Aorta (tissue), 5 donors: ENCODE data around the gene THBD. TPM values are rescaled to one million over a fixed set of nuclear protein-coding genes. Genes with fewer than 3 reads are reported as not detected.

Source experiments
- ATAC-seq: fragments of 200-7000 bp; cut with Tn5 transposase; one replicate; pipeline ENCODE4 v1.9.1; 2022; ENCODE audit warnings: moderate library complexity; ENCODE audit not compliant: low FRiP score
- DNase-seq, 2 donors: peaks; one replicate each; pipeline ENCODE4 v3.0.0-alpha.2; 2020
- H3K27ac ChIP-seq, 2 donors: one replicate each; pipeline ENCODE4 v1.5.1; 2013; ENCODE audit warnings: low read length in 2 of 2, mild to moderate bottlenecking in 2 of 2, moderate library complexity in 2 of 2, control low read depth in 1 of 2, inconsistent platforms in 1 of 2, low read depth in 1 of 2
- H3K27me3 ChIP-seq, 2 donors: one replicate each; pipeline ENCODE4 v1.6.1; 2013; ENCODE audit warnings: control low read depth in 1 of 2, low read length in 1 of 2, mild to moderate bottlenecking in 1 of 2, moderate library complexity in 1 of 2; ENCODE audit not compliant: insufficient read depth in 2 of 2, control insufficient read depth in 1 of 2
- H3K36me3 ChIP-seq, 2 donors: one replicate each; pipeline ENCODE4 v1.6.1; 2013; ENCODE audit warnings: control low read depth in 1 of 2, low read length in 1 of 2, mild to moderate bottlenecking in 1 of 2; ENCODE audit not compliant: insufficient read depth in 2 of 2, control insufficient read depth in 1 of 2
- H3K4me1 ChIP-seq, 2 donors: one replicate each; pipeline ENCODE4 v1.6.1; 2013; ENCODE audit warnings: low read length in 2 of 2, control low read depth in 1 of 2, mild to moderate bottlenecking in 1 of 2, moderate library complexity in 1 of 2; ENCODE audit not compliant: insufficient read depth in 2 of 2, control insufficient read depth in 1 of 2
- H3K4me3 ChIP-seq, 2 donors: one replicate each; pipeline ENCODE4 v1.5.1; 2013; ENCODE audit warnings: low read length in 2 of 2, control low read depth in 1 of 2, mild to moderate bottlenecking in 1 of 2
- H3K9me3 ChIP-seq: one replicate; pipeline ENCODE4 v1.6.1; 2013; ENCODE audit warnings: mild to moderate bottlenecking, low read length; ENCODE audit not compliant: control insufficient read depth
- WGBS, 2 donors: extraction: QIAGEN DNeasy Blood & Tissue Kit; methylation state at CpG; one replicate each; pipeline ENCODE4 v1.1.7; 2013; 5-methylcytosine and 5-hydroxymethylcytosine counted together
- intact Hi-C, 2 donors: fragments of 100-400 bp; cut with DNase I; formaldehyde crosslinking; loops; one replicate each; pipeline versions ENCODE4 v1.14.2 to v1.15.0; 2022
- polyA plus RNA-seq, 2 donors: library from polyadenylated mRNA; stranded (reverse); fragments of 200-250 nt; gene quantifications; one replicate each; pipeline ENCODE4 v1.2.3, GENCODE V29; 2013
- total RNA-seq, 2 donors: library from RNA; stranded (reverse); fragmentation: NEBNext Ultra II Directional; extraction: Animal tissue kit (Norgen Biotek cat#: 25700); gene quantifications; one replicate each; pipeline ENCODE4 v1.2.1, GENCODE V29; 2021
- donor health status: healthy with polysubstance abuse.
- donor health status: Bipolar disorder and iron deficiency.
- donor health status: DM: no; HTN: no; CAD: no.
- donor health status: DM: no; HTN: no; CAD: no.
- donor health status: DM: yes; HTN: yes; CAD: no.

THBD gene
- total and polyA plus RNA-seq, 4 donors = 8.5 to 79.8 (median 53.7) TPM

- H3K27me3 ChIP-seq = no peaks in the 10 kb centered on the region
- H3K36me3 ChIP-seq = no peaks in the 10 kb centered on the region
- no peak overlapping the region for H3K27ac ChIP-seq
- DNase-seq (peak; percentile 65 to 81), ATAC-seq (no peak)
- no peaks in the 10 kb centered on the region for H3K4me1 ChIP-seq
- intact Hi-C loops = loop anchor here in 1 of 2 donors (5.0 to 10.0 kb wide), 3 partner anchors 295 to 713 kb away; no protein-coding TSS in a partner anchor
- H3K4me3 ChIP-seq = peak overlapping the region in 1 of 2 donors; percentile 41
- 24 to 28% methylated on average over 47 of the region's 47 CpGs for WGBS, 2 donors
- H3K9me3 ChIP-seq = no peaks in the 10 kb centered on the region
Measured at GRCh38 chr20:23047738-23048214, 1.7 kb downstream of the THBD start.

GRCh38 chr20:23047001-23047737 is 2.3 kb downstream of the THBD start:
- Histone ChIP-seq H3K36me3 (no peaks in the 10 kb centered on the region), H3K4me1 (no peaks in the 10 kb centered on the region), H3K27me3 (no peaks in the 10 kb centered on the region), H3K4me3 (peak overlapping the region in 1 of 2 donors; percentile 41), H3K27ac (no peak overlapping the region), H3K9me3 (no peaks in the 10 kb centered on the region)
- WGBS, 2 donors = 78 to 79% methylated on average over 13 of the region's 13 CpGs
- DNase-seq = no peak
- no peak for ATAC-seq
- intact Hi-C loops = loop anchor here in 1 of 2 donors (5.0 to 10.0 kb wide), 3 partner anchors 295 to 712 kb away; no protein-coding TSS in a partner anchor

- Histone ChIP-seq H3K9me3 (no peaks in the 10 kb centered on the region), H3K36me3 (no peaks in the 10 kb centered on the region), H3K4me3 (no peak overlapping the region), H3K4me1 (no peaks in the 10 kb centered on the region), H3K27me3 (no peaks in the 10 kb centered on the region), H3K27ac (no peak overlapping the region)
- ATAC-seq = no peak
- intact Hi-C loops = loop anchor here in 1 of 2 donors (5.0 to 10.0 kb wide), 3 partner anchors 296 to 712 kb away; no protein-coding TSS in a partner anchor
- no peak for DNase-seq
Measured at GRCh38 chr20:23046431-23046830, 3.0 kb downstream of the THBD start.

GRCh38 chr20:23043376-23043775 is 6.1 kb downstream of the THBD start:
- H3K4me3 ChIP-seq = no peak overlapping the region
- H3K9me3 ChIP-seq = no peaks in the 10 kb centered on the region
- DNase-seq = no peak
- no peaks in the 10 kb centered on the region for H3K36me3 ChIP-seq
- 87 to 90% methylated on average over 6 of the region's 6 CpGs for WGBS, 2 donors
- H3K27ac ChIP-seq = no peak overlapping the region
- no peak for ATAC-seq
- intact Hi-C loops = loop anchor here in 1 of 2 donors (10.0 kb wide), 1 partner anchor 709 kb away; no protein-coding TSS in a partner anchor
- H3K4me1 ChIP-seq = no peaks in the 10 kb centered on the region
- H3K27me3 ChIP-seq = no peaks in the 10 kb centered on the region

- no peak overlapping the region for H3K4me3 ChIP-seq
- H3K4me1 ChIP-seq = no peaks in the 10 kb centered on the region
- no peaks in the 10 kb centered on the region for H3K9me3 ChIP-seq
- no peak overlapping the region for H3K27ac ChIP-seq
- 60 to 61% methylated on average over 3 of the region's 3 CpGs for WGBS, 2 donors
- DNase-seq (no peak), ATAC-seq (no peak)
- no peaks in the 10 kb centered on the region for H3K27me3 ChIP-seq
- H3K36me3 ChIP-seq = no peaks in the 10 kb centered on the region
- intact Hi-C loops = loop anchor here in 1 of 2 donors (10.0 kb wide), 1 partner anchor 707 kb away; no protein-coding TSS in a partner anchor
Measured at GRCh38 chr20:23042270-23042669, 7.2 kb downstream of the THBD start.

- no peak overlapping the region for H3K27ac ChIP-seq
- no peaks in the 10 kb centered on the region for H3K36me3 ChIP-seq
- no peak overlapping the region for H3K4me3 ChIP-seq
- no peaks in the 10 kb centered on the region for H3K9me3 ChIP-seq
- 79 to 81% methylated on average over 3 of the region's 3 CpGs for WGBS, 2 donors
- intact Hi-C loops = loop anchor here in 1 of 2 donors (10.0 kb wide), 1 partner anchor 705 kb away; no protein-coding TSS in a partner anchor
- no peaks in the 10 kb centered on the region for H3K4me1 ChIP-seq
- ATAC-seq = no peak
- H3K27me3 ChIP-seq = no peaks in the 10 kb centered on the region
- no peak for DNase-seq
Measured at GRCh38 chr20:23039885-23040508, 9.5 kb downstream of the THBD start.

GRCh38 chr20:23039136-23039875 is 10.2 kb downstream of the THBD start:
- Histone ChIP-seq H3K36me3 (no peaks in the 10 kb centered on the region), H3K9me3 (no peaks in the 10 kb centered on the region), H3K27me3 (no peaks in the 10 kb centered on the region), H3K4me3 (no peak overlapping the region), H3K27ac (no peak overlapping the region), H3K4me1 (no peaks in the 10 kb centered on the region)
- ATAC-seq = no peak
- 71 to 76% methylated on average over 5 of the region's 5 CpGs for WGBS, 2 donors
- no peak for DNase-seq
- intact Hi-C loops = no loop called here

- no peak overlapping the region for H3K27ac ChIP-seq
- no peaks in the 10 kb centered on the region for H3K27me3 ChIP-seq
- ATAC-seq (no peak), DNase-seq (no peak)
- no peaks in the 10 kb centered on the region for H3K9me3 ChIP-seq
- no peaks in the 10 kb centered on the region for H3K4me1 ChIP-seq
- WGBS, 2 donors = 76 to 88% methylated on average over 3 of the region's 3 CpGs
- intact Hi-C loops = no loop called here
- no peak overlapping the region for H3K4me3 ChIP-seq
- no peaks in the 10 kb centered on the region for H3K36me3 ChIP-seq
Measured at GRCh38 chr20:23037017-23037481, 12.4 kb downstream of the THBD start.
